ENCODE results near the gene PSMD2.
"Not testable (repeated sequence)": the region's sequence is repeated elsewhere in the genome, so short reads cannot be mapped to it uniquely, and the experiment has no call there.

The PSMD2 gene

DNA sequence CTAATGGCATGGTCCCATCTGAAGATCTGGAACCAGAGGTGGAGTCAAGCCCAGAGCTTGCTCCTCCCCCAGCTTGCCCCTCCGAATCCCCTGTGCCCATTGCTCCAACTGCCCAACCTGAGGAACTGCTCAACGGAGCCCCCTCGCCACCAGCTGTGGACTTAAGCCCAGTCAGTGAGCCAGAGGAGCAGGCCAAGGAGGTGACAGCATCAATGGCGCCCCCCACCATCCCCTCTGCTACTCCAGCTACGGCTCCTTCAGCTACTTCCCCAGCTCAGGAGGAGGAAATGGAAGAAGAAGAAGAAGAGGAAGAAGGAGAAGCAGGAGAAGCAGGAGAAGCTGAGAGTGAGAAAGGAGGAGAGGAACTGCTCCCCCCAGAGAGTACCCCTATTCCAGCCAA, 22.6 kb downstream of the PSMD2 start:
- DNase-seq = no peak

DNA sequence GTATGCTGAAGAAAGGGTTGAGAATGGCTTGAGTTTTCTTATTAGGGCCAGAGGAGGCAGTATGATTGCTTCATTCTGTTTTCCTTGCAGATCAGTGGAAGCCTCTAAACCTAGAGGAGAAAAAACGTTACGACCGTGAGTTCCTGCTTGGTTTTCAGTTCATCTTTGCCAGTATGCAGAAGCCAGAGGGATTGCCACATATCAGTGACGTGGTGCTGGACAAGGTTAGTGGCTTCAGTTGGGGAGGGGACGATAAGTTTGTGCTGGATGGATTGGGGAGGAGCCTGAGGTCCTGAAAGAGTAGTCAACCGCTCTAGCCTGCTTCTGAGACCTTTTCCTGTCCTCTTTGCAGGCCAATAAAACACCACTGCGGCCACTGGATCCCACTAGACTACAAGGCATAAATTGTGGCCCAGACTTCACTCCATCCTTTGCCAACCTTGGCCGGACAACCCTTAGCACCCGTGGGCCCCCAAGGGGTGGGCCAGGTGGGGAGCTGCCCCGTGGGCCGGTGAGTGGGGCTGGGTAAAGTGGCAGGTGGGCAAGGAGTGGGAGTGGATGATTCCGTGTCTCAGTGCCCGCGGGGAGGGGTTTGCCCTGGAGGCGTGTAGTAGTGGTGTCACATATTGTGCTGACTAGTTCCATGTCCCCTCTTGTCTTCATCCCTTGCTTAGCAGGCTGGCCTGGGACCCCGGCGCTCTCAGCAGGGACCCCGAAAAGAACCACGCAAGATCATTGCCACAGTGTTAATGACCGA, 23.9 kb downstream of the PSMD2 start:
- DNase-seq = no peak

GRCh38 chr3:184323696-184324095, 24.7 kb downstream of the PSMD2 start:
- DNase-seq = no peak

- DNase-seq = no peak
These were observed 26.2 kb downstream of the PSMD2 start for GRCh38 chr3:184325269-184325668.

- no peak for DNase-seq
These were observed 26.8 kb downstream of the PSMD2 start for GRCh38 chr3:184325715-184326369.

- DNase-seq = no peak
These were observed 28.1 kb downstream of the PSMD2 start for GRCh38 chr3:184327171-184327570.

DNA sequence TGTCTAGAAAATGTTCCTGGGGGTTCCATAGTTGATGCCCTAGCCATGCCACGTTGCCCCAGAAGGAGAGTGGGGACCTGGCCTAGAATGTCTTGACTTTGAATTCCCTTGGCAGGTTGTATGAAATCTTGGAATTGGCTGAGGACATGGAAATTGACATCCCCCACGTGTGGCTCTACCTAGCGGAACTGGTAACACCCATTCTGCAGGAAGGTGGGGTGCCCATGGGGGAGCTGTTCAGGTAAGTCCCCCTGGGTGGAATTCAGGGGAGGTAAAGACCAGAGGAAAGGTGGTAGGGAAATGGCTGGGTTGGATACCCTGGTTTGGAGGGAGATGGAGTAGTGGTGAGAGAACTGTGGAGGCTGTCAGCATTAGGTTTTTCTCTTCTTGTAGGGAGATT, 29.5 kb downstream of the PSMD2 start:
- DNase-seq = no peak

GRCh38 chr3:184332370-184333090, 33.5 kb downstream of the PSMD2 start:
- DNase-seq = no peak

- DNase-seq = no peak
These were observed 34.1 kb downstream of the PSMD2 start for GRCh38 chr3:184333190-184333589.

DNA sequence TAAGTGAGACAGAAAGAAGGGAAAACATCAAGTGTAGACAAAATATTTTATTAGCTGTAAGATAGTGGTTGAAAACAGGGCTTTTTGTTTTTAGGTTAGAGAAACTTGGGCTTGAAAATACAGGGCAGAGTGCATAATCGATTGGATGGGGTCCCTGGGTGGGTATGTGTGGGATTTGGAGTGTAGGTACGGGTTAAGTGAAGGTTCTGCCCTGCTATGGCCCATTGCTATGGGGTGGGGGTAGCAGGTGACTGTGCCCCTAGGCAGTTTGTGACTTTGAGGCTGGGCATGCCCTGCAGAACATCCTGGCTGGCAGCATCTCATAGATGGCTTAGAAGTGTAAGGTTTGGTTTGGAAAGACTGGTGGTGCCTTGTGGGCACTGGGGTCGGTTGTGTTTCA, 34.7 kb downstream of the PSMD2 start:
- DNase-seq = no peak

DNA sequence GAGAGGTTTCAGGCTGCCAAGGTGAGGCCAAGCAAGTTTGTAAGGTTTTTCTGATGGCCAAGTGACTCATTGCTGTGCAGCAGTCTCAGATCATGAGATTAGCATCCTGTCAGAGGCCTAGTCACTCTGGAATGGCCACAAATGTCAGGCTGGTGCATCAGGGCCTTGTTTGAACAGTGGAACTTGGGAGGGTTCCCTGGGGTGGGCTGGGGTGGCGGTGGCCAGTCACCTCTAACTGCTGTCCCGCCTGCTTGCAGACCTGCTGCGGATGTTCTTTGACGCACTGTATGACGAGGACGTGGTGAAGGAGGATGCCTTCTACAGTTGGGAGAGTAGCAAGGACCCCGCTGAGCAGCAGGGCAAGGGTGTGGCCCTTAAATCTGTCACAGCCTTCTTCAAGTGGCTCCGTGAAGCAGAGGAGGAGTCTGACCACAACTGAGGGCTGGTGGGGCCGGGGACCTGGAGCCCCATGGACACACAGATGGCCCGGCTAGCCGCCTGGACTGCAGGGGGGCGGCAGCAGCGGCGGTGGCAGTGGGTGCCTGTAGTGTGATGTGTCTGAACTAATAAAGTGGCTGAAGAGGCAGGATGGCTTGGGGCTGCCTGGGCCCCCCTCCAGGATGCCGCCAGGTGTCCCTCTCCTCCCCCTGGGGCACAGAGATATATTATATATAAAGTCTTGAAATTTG, 35.6 kb downstream of the PSMD2 start:
- no peak for DNase-seq

DNA sequence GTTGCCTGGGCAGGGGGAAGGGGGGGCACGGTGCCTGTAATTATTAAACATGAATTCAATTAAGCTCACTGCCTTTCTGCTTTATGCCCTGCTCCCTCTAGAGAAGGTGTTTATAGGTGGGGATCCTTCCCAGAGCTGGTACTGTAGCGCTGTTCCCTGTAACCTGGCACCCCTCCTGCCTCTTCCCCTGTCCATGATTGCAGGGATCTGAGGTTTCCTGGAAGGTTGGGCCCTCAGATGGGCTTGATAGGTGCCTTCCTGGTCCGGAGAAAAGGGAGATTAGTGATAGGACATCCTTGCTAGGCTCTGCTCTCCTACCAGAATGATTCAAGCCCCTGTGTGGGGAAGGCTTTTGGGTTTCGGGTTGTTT, 36.2 kb downstream of the PSMD2 start:
- DNase-seq = no peak

DNA sequence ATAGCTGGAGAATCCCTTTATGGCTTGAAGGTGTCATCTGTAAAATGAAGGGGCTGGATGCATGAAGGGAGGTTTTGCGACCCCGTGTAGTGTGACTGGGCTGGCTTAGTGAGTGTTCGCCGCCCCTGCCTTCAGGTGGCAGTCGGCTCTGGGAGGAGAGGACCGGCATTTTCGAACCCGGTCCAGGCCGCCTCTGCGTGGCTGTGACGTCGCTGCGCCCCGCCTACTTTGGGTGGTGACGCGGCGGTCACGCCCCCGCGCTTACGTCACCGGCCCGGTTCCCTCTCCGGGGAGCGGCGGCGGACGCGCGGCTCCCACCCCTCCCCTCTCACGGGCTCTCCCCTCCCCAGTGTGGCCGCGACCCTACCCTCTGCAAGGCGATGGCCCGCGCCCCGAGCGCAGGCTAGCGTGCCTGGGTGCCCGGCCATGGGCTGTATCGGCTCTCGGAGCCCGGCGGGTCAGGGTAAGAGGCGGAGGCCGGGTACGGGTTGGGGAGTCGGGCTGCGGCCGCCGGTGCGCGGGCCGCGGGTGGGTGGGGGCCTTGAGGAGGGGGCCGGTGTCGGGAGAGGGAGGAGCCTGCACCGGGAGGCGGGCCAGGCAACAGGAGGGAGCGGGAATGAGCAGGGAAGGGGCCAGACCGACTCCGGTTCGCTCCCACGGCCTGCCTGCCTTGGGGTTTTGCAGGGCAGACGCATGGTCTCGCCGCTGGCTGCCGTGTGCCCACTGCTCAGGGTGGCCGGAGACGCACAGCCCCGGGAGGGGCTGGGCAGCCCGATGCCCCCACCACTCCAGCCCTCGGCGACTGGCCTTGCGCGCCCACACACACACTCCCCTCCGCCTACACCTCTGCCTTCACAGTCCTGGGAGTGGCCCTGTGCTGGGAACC, 36.9 kb downstream of the PSMD2 start:
- DNase-seq = peak; percentile 82

- DNase-seq = no peak
These were observed 37.7 kb downstream of the PSMD2 start for GRCh38 chr3:184336547-184337398.

GRCh38 chr3:184337399-184337714, 38.3 kb downstream of the PSMD2 start, which contains the start of gene FAM131A:
Gene FAM131A (plus strand): TSS chr3:184337600. CDS start chr3:184337631, 31 bp downstream.
- no peak for DNase-seq

- DNase-seq = no peak
These were observed 38.9 kb downstream of the PSMD2 start for GRCh38 chr3:184337981-184338380.

GRCh38 chr3:184338511-184338945, 39.5 kb downstream of the PSMD2 start:
- no peak for DNase-seq

- no peak for DNase-seq
These were observed 40.0 kb downstream of the PSMD2 start for GRCh38 chr3:184339001-184339400.

DNA sequence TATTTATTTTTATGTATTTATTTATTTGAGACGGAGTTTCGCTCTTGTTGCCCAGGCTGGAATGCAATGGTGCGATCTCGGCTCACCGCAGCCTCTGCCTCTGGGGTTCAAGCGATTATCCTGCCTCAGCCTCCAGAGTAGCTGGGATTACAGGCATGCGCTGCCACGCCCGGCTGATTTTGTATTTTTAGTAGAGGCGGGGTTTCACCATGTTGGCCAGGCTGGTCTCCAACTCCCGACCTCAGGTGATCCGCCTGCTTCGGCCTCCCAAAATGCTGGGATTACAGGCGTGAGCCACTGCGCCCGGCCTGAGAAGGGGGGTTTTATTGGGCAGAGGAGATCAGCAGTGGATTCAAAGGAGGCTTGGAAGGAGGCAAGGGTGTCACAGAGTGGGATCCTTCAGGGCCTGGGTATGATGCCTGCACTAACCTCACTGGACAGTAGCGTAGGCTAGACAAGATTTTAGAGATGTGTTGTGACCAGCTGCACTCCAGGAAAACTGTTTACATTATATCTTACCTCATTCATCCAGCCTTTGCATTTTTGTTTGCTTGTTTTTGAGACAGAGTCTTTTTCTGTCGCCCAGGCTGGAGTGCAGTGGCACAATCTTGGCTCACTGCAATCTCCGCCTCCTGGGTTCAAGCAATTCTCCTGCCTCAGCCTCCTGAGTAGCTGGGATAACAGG, 40.6 kb downstream of the PSMD2 start:
- not testable (repeated sequence) for DNase-seq

- DNase-seq = no peak
These were observed 42.9 kb downstream of the PSMD2 start for GRCh38 chr3:184341925-184342324.
